Measurements from ENCODE around the gene DDX6. TPM values are rescaled to one million over a fixed set of nuclear protein-coding genes. Genes with fewer than 3 reads are reported as not detected.

The DDX6 gene
- polyA plus RNA-seq, 1 donor from 2014 or later: 76.1 TPM

GRCh38 chr11:118806400-118806799 lies 15.4 kb upstream of the DDX6 start:
- Histone ChIP-seq H4K20me1 (ENCODE audit: insufficient read depth) (no peaks in the 10 kb centered on the region), H3K4me3 (ENCODE audit: low read length) (no peak overlapping the region), H3K9me2 (ENCODE audit: insufficient read depth, low read length) (no peaks in the 10 kb centered on the region), H3K27me3 (ENCODE audit: insufficient read depth, low read depth, low read length) (no peaks in the 10 kb centered on the region), H3K4me2 (ENCODE audit: low read length) (no peak overlapping the region), H3K27ac (ENCODE audit: low read length) (no peak overlapping the region), H2AFZ (ENCODE audit: low read depth, low read length) (no peak overlapping the region), H3K79me2 (replicated peaks; ENCODE audit: insufficient read depth, low read length) (no peaks in the 10 kb centered on the region), H3F3A (ENCODE audit: insufficient read depth, low read length, poor library complexity, severe bottlenecking) (no peaks in the 10 kb centered on the region), H3K36me3 (ENCODE audit: insufficient read depth, low read length) (no peaks in the 10 kb centered on the region), H3K9ac (ENCODE audit: low read length) (no peak overlapping the region), H3K9me3 (ENCODE audit: low read length) (no peaks in the 10 kb centered on the region)
- TF ChIP-seq POLR2AphosphoS5 (IDR thresholded peaks at IDR 0.05): no peak
- TF ChIP-seq SMC3 (conservative IDR thresholded peaks at IDR 0.05; ENCODE audit: poor library complexity): no peak
- no peak for TF ChIP-seq MXI1 (conservative IDR thresholded peaks at IDR 0.05; ENCODE audit: poor library complexity, severe bottlenecking)
- no peak for TF ChIP-seq REST (IDR thresholded peaks at IDR 0.05; ENCODE audit: borderline replicate concordance)
- TF ChIP-seq EP300 (conservative IDR thresholded peaks at IDR 0.05; ENCODE audit: poor library complexity, severe bottlenecking): no peak
- no peak for TF ChIP-seq TAF1 (IDR thresholded peaks at IDR 0.05; ENCODE audit: low read depth)
- TF ChIP-seq CTCF (IDR thresholded peaks at IDR 0.05; ENCODE audit: poor library complexity, severe bottlenecking): no peak
- TF ChIP-seq EZH2 (IDR thresholded peaks at IDR 0.05; ENCODE audit: borderline replicate concordance, insufficient read depth, low read length, poor library complexity, severe bottlenecking): no peak
- TF ChIP-seq RAD21 (conservative IDR thresholded peaks at IDR 0.05): no peak

GRCh38 chr11:118804094-118804493 lies 13.1 kb upstream of the DDX6 start:
- Histone ChIP-seq H3K9me3 (ENCODE audit: low read length) (no peaks in the 10 kb centered on the region), H3K36me3 (ENCODE audit: insufficient read depth, low read length) (no peaks in the 10 kb centered on the region), H3K9ac (ENCODE audit: low read length) (no peak overlapping the region), H3K9me2 (ENCODE audit: insufficient read depth, low read length) (no peaks in the 10 kb centered on the region), H2AFZ (ENCODE audit: low read depth, low read length) (no peak overlapping the region), H3K79me2 (replicated peaks; ENCODE audit: insufficient read depth, low read length) (no peaks in the 10 kb centered on the region), H3K4me3 (ENCODE audit: low read length) (no peak overlapping the region), H3K27ac (ENCODE audit: low read length) (no peak overlapping the region), H4K20me1 (ENCODE audit: insufficient read depth) (no peaks in the 10 kb centered on the region), H3K4me2 (ENCODE audit: low read length) (no peak overlapping the region), H3F3A (ENCODE audit: insufficient read depth, low read length, poor library complexity, severe bottlenecking) (no peaks in the 10 kb centered on the region), H3K27me3 (ENCODE audit: insufficient read depth, low read depth, low read length) (no peaks in the 10 kb centered on the region)
- no peak for TF ChIP-seq TAF1 (IDR thresholded peaks at IDR 0.05; ENCODE audit: low read depth)
- TF ChIP-seq REST (IDR thresholded peaks at IDR 0.05; ENCODE audit: borderline replicate concordance): no peak
- TF ChIP-seq SMC3 (conservative IDR thresholded peaks at IDR 0.05; ENCODE audit: poor library complexity): no peak
- no peak for TF ChIP-seq EZH2 (IDR thresholded peaks at IDR 0.05; ENCODE audit: borderline replicate concordance, insufficient read depth, low read length, poor library complexity, severe bottlenecking)
- TF ChIP-seq RAD21 (conservative IDR thresholded peaks at IDR 0.05): no peak
- no peak for TF ChIP-seq EP300 (conservative IDR thresholded peaks at IDR 0.05; ENCODE audit: poor library complexity, severe bottlenecking)
- no peak for TF ChIP-seq POLR2AphosphoS5 (IDR thresholded peaks at IDR 0.05)
- TF ChIP-seq CTCF (IDR thresholded peaks at IDR 0.05; ENCODE audit: poor library complexity, severe bottlenecking): no peak
- TF ChIP-seq MXI1 (conservative IDR thresholded peaks at IDR 0.05; ENCODE audit: poor library complexity, severe bottlenecking): no peak

Data from neural cell (in vitro differentiated cells).